RCC 7860 (cell line): ENCODE data around the gene MDM1.
A peak's percentile ranks its signal among the peaks of the same experiment; 100 is the strongest.

ENCODE experiments used
- DNase-seq: peaks from one replicate; pipeline ENCODE4 v3.0.0-alpha.2; 2015; ENCODE audit warnings: low spot score
- FAIRE-seq: peaks from 2 replicates; lab custom pipeline; 2012; peaks lifted over from hg19 to GRCh38; lab: Jason Lieb, UNC

The MDM1 gene

GRCh38 chr12:68324531-68324930, 7.6 kb downstream of the MDM1 start:
- no peak for DNase-seq
- no peak for FAIRE-seq

DNA sequence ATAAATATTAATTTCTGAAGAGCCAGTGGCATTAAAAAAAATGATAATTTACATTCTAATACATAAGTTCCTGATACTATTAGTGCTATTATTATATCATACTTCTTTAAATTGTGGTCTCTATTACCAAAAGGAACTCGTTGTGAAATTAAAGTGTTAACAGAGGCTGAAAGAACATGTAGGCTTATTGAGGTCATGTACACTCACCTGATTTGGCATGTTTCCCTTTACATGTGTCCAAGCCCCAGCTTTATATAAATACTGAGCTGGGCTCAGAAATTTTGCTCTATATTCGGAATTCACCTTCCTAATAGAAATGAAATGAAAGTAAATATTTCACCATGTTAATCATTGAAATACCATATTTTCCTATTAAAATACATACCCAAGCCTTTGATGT, 11.0 kb downstream of the MDM1 start:
- FAIRE-seq (no peak), DNase-seq (no peak)

DNA sequence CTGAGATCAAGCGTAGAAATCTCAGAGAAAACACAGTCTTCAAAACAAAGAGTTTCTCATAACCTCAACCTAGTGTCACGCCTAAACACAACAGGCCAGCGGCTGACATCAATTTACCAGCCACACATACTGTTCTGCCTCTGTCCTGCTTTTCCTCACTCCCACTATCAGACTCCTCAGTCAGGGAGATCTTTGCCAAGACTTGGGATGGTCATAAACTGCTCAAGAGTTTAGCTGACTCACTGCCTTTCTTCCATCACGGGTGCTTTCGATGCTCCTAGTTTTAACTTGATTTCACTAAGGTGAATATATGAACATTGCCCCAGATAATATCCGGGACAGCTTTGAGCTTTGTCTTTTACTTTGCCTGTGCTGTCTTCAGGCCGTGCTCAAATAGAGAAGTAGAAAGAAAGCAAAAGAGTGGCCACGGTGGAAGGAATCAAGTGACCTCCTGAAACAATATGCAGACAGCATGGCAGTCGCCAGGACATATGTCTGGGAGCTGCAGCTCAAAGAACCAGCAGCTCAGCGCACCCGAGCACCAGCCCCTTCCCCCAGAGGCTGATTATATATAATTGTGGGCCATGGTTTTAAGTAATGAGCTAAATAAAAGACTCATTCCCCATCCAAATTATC, 12.1 kb downstream of the MDM1 start:
- no peak for FAIRE-seq

DNA sequence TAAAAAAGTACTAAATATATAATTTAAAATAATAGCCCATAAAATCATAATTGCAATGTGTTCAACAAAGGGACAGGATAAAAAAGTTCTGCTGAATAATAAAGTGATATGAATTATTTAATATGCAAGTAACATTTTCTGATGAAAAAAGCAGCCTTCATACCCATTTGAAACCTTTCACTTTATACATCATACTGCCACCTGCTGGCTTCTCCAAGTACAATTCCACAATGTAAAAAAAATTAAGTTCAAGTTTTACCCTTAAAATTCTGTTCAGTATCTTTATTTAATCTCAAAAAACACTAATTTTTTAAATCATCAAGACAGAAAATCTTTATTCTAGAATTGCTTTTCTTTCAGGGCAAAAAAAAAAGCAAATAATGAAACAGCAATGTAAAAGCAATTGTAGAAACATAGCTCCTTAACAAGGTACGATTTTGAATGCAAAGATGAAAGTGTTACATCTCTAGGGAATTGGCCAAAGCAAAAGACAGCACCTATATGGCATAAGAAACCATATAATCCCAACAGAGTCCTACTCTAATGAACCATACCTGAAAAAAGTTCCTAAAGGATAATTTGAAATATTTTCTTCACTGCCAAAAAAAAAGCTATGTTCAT, 15.0 kb downstream of the MDM1 start:
- DNase-seq = peak; percentile 28
- peak; percentile 88 for FAIRE-seq

More for the DNA sequence above, 12.1 kb downstream of the MDM1 start:
- DNase-seq = no peak

GRCh38 chr12:68310370-68310769, 21.8 kb downstream of the MDM1 start:
- FAIRE-seq (no peak), DNase-seq (no peak)

GRCh38 chr12:68306564-68306963, 25.6 kb downstream of the MDM1 start:
- FAIRE-seq (no peak), DNase-seq (no peak)

- DNase-seq (no peak), FAIRE-seq (no peak)
Observed at GRCh38 chr12:68305278-68305677, 26.9 kb downstream of the MDM1 start.

GRCh38 chr12:68304626-68305025, 27.5 kb downstream of the MDM1 start:
- no peak for FAIRE-seq

DNA sequence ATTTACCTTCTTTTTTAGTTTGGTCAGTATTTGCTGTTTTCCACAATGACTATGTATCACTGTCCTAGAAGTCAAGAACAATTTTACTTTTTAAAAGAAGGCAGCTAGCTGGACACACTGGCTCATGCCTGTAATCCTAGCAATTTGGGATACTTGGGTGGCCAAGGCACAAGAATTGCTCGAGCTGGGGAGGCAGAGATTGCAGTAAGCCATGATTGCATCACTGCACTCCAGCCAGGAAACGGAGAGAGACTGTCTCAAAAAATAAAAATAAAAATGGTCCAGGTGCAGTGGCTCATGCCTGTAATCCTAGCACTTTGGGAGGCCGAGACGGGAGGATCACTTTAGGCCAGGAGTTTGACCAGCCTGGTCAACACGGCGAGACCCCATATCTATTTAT, 28.3 kb downstream of the MDM1 start:
- FAIRE-seq (no peak), DNase-seq (no peak)

More at GRCh38 chr12:68304626-68305025, 27.5 kb downstream of the MDM1 start:
- no peak for DNase-seq

DNA sequence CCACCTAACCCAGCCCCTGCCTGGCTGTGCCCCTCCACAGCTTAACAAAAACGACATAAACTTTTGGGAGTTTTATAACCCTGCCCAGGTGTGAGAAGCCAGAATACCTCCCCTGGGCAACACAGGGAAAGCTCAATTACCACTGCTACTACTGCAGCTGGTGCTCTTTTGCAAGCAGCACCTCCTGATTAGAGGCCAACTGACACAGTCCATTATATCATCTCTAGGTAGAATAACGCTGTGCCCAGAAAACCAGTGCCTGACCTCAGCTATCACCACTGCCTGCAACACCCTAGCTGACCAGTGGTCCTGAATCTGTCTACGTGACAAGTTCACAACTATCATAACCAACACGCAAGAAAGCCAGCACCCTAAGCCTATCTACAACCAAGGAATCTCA, 34.2 kb downstream of the MDM1 start:
- no peak for DNase-seq
- no peak for FAIRE-seq

DNA sequence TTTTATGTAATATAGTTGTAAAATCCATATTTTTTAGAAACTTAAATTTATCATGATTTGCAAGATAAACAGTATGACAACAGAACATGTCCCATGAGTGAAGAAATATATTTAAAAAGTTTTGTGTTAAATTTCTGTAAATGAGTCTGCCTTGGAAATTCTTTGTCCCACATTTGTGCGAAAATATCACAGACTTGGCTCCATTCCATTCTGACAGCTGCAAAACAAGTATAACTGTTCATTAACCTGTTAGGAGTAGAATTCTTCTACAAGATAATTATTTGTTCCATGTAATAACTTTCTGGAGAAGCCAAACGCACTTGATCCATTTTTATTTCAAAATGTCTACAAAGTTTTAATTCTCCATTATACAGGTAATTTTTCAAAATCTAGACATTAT, 37.9 kb downstream of the MDM1 start:
- FAIRE-seq (no peak), DNase-seq (no peak)

GRCh38 chr12:68293347-68293746, 38.8 kb downstream of the MDM1 start:
- DNase-seq (no peak), FAIRE-seq (no peak)

DNA sequence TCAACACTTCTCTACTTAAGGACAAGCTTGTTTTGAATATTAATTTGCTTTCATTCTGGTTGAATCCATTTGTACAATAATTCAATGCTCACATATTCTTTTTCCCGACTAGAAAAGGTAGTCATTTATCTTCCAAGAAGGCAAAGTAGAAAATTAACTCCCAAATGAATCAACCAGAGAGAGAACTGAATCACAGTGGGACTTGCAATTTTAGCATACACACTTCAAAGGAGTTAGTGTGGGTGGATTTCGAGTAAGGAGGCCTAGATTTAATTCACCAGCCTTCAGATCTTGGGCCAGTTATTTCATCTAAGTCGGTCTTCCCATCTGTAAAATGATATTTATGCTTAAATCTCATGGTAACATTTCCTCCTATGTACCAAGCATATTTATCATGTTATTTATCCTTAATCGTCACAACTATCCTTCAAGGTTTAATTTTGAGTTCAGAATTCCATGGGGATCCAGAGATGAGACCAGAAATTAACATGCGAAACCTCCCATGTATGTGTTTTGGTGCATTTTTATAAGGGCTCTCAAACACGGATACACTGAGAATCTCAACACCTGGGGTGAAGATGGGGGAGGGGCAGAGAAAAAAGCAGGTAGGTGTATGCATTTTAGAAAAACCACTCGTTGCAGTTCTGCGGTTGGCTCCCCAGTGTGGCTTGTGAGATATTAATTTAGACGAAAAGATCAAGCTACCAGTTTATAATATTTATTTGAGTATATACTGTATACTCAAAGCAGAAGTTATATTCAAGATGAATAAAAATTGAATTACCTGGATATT, 39.8 kb downstream of the MDM1 start:
- FAIRE-seq = no peak
- no peak for DNase-seq

GRCh38 chr12:68291396-68292036, 40.6 kb downstream of the MDM1 start:
- no peak for FAIRE-seq
- DNase-seq = no peak

GRCh38 chr12:68290126-68290525, 42.0 kb downstream of the MDM1 start:
- FAIRE-seq = no peak
- no peak for DNase-seq

DNA sequence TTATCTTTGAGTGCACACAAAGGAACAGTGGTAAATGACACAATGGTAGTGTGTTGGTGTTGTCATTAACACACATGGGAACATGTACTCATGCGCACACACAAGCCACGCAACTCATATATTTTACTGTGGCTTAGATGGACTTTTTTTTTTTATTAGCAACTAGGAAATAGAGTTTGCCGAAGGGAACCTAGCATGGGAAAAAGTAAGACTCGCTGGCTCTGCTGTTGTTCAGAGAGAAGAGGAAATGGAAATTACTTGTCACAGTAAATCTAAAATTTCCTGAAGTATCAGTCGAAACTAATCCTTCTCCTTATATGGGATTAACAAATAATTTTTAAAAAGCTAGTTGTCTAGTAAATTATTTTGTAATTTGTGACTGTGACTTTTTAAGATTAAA, 45.1 kb downstream of the MDM1 start:
- FAIRE-seq (no peak), DNase-seq (no peak)

DNA sequence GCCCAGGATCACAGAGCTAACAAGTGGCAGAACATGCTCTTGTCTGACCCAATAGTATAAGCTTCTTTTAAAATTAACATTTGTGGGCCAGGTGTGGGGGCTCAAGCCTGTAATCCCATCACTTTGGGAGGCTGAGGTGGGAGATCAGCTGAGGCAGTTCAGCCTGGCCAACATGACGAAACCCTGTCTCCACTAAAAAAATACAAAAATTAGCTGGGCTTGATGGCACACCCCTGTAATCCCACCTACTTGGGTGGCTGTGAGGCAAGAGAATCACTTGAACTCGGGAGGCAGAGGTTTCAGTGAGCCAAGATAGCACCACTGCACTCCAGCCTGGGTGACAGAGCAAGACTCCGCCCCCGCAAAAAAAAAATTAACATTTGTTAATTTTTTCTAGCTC, 45.8 kb downstream of the MDM1 start:
- FAIRE-seq (no peak), DNase-seq (no peak)

DNA sequence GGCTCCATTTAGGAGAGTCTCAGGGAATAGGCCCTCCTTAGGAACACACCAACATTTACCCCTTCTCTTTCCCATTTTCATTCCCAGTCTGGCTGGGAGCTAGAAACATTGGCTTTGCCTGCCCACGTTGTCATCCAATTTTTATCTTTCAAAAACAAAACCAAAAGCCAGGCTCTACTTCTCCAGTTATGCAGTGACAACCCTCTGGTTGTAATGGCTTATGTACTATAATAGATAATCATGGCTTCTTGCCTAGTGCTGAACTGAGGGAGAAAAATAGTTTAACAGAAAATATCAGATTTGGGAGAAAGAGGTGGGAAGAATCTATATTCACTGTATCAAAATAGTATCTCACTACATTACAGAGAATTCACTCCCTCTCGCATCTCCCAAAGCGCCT, 46.6 kb downstream of the MDM1 start:
- DNase-seq = no peak
- FAIRE-seq = no peak

GRCh38 chr12:68281322-68282077, 50.7 kb downstream of the MDM1 start:
- DNase-seq (no peak), FAIRE-seq (no peak)

DNA sequence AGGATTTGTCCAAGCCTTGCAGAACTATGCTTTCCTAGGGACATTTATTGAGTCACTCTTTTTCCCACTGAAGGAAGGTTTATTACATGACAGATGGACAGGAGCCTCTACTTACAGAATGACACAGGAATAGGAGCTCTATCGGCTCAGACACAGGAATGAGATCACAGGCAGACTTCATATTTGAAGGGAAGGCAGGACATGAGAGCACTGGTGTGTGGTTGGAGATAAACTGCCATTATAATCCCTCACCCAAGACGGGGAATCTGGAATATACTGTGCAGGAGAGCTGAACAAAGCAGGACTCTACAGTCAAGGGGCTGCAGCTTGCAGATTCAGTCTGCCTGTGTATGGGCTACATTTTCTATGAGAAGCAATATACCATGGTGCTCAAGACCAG, 51.9 kb downstream of the MDM1 start:
- FAIRE-seq = no peak
- no peak for DNase-seq
